ENCODE results near the gene TTI1. TPM values are rescaled to one million over a fixed set of nuclear protein-coding genes. Genes with fewer than 3 reads are reported as not detected.

TTI1 gene
- total and polyA plus RNA-seq, 2 experiments from 2014 or later = 17.8 to 56.4 TPM

GRCh38 chr20:37936041-37936440, 97.2 kb downstream of the TTI1 start:
- peaks cover 14% of the 10 kb centered on the region for H3K27me3 Mint-ChIP-seq (ENCODE audit: insufficient read depth, low read depth, poor library complexity)
- Histone ChIP-seq H3F3A (replicated peaks; ENCODE audit: low read depth) (no peaks in the 10 kb centered on the region), H3K9me2 (ENCODE audit: insufficient read depth) (no peaks in the 10 kb centered on the region), H3K4me1 (ENCODE audit: insufficient read depth) (peaks cover 15% of the 10 kb centered on the region; the same call in 1 of the 2 replicates), H3K27me3 (ENCODE audit: insufficient read depth) (no peaks in the 10 kb centered on the region), H3K27ac (ENCODE audit: low read depth) (no peak overlapping the region), H3K79me2 (replicated peaks; ENCODE audit: insufficient read depth) (no peaks in the 10 kb centered on the region), H2AFZ (no peak overlapping the region), H3K4me3 (no peak overlapping the region), H4K20me1 (replicated peaks; ENCODE audit: insufficient read depth) (no peaks in the 10 kb centered on the region), H3K36me3 (ENCODE audit: insufficient read depth) (no peaks in the 10 kb centered on the region), H3K4me2 (no peak overlapping the region)
- DNase-seq (ENCODE audit: low spot score) (no peak), ATAC-seq (no peak)
- H3K4me3 Mint-ChIP-seq = no peak overlapping the region
- H3K4me1 Mint-ChIP-seq = peaks cover 30% of the 10 kb centered on the region
- H3K36me3 Mint-ChIP-seq (ENCODE audit: low read depth) = no peaks in the 10 kb centered on the region; the same call in 2 of the 3 replicates
- H3K27ac Mint-ChIP-seq = no peak overlapping the region
- TF ChIP-seq ETS1 (IDR thresholded peaks at IDR 0.05) = no peak
- no peak for TF ChIP-seq ZNF331 (CRISPR knock-in tag; IDR thresholded peaks at IDR 0.05; ENCODE audit: low read depth)
- TF ChIP-seq ZNF462 (CRISPR knock-in tag; IDR thresholded peaks at IDR 0.05) = no peak
- TF ChIP-seq STAT1 (IDR thresholded peaks at IDR 0.05; ENCODE audit: unreplicated experiment) = no peak
- TF ChIP-seq REST (IDR thresholded peaks at IDR 0.05; ENCODE audit: unreplicated experiment) = no peak
- no peak for TF ChIP-seq CREB1 (CRISPR knock-in tag; IDR thresholded peaks at IDR 0.05; ENCODE audit: low read depth)
- TF ChIP-seq EZH2phosphoT487 (IDR thresholded peaks at IDR 0.05; ENCODE audit: unreplicated experiment) = no peak
- TF ChIP-seq CTCF (conservative IDR thresholded peaks at IDR 0.05; ENCODE audit: low read depth in 2 of 2) = no peak
- TF ChIP-seq JUNB (IDR thresholded peaks at IDR 0.05; ENCODE audit: unreplicated experiment) = no peak
- TF ChIP-seq EZH2 (IDR thresholded peaks at IDR 0.05; ENCODE audit: low read depth, unreplicated experiment) = no peak
- TF ChIP-seq ZNF114 (CRISPR knock-in tag; IDR thresholded peaks at IDR 0.05) = no peak
- no peak for TF ChIP-seq NANOG (IDR thresholded peaks at IDR 0.05; ENCODE audit: borderline replicate concordance)
- TF ChIP-seq POLR2AphosphoS5 (IDR thresholded peaks at IDR 0.05; ENCODE audit: low read depth) = no peak
- H3K9me3 Mint-ChIP-seq = no peaks in the 10 kb centered on the region
